HepG2 (cell line): ENCODE measurements around the gene LRP1B. TPM values are rescaled to one million over a fixed set of nuclear protein-coding genes. Genes with fewer than 3 reads are reported as not detected.
A peak's percentile ranks its signal among the peaks of the same experiment; 100 is the strongest.

Experiments
- ATAC-seq: fragments of 200-7000 bp; cut with Tn5 transposase; 3 replicates; pipeline ENCODE4 v1.9.1; 2020; ENCODE audit warnings: mild to moderate bottlenecking, moderate library complexity
- BruUV-seq: library from RNA; stranded (reverse); fragments of 400-500 nt; replicated peaks from 2 replicates; lab custom pipeline; 2021; lab: Mats Ljungman, UMichigan
- CTCF ChIA-PET: fragments of 300-600 bp; formaldehyde crosslinking; extraction: SDS; loops from one replicate; lab custom pipeline; 2021; ENCODE audit warnings: low total read pairs, inconsistent platforms, low intra/inter-chr PET ratio; lab: Yijun Ruan, JAX
- POLR2A ChIA-PET: fragments of 350-600 bp; sonication (Branson Sonifier 250); formaldehyde crosslinking; loops from one replicate; lab custom pipeline; 2020; ENCODE audit warnings: antibody characterized with exemption, inconsistent platforms; lab: Yijun Ruan, JAX
- DNase-seq: peaks from one replicate; pipeline ENCODE4 v3.0.0-alpha.2; 2015; ENCODE audit warnings: low spot score
- FAIRE-seq: peaks from 3 replicates; lab custom pipeline; 2011; peaks lifted over from hg19 to GRCh38; lab: Jason Lieb, UNC
- H2AFZ ChIP-seq: one replicate; pipeline ENCODE4 v1.6.1; 2011; ENCODE audit warnings: low read length, inconsistent platforms
- H3K27ac ChIP-seq: fragments of 300-600 bp; 3 replicates; pipeline ENCODE4 v1.8.0; 2011; ENCODE audit warnings: mixed run types, mild to moderate bottlenecking, mixed read lengths, low read length, inconsistent platforms; ENCODE audit not compliant: insufficient read depth; ENCODE audit errors: extremely low read length
- H3K27me3 ChIP-seq, 2 experiments: fragments of 200-600 bp in 1 of 2; 2 replicates in 1 of 2; 3 replicates in 1 of 2; pipeline versions ENCODE4 v1.6.0 to v1.8.0; 2011; ENCODE audit warnings: low read length in 2 of 2, mild to moderate bottlenecking in 2 of 2, moderate library complexity in 2 of 2, inconsistent platforms in 1 of 2; ENCODE audit not compliant: insufficient read depth in 2 of 2, control insufficient read depth in 1 of 2
- H3K36me3 ChIP-seq, 2 experiments: fragments of 200-600 bp in 1 of 2; replicated peaks in 1 of 2; 2 replicates in 1 of 2; 3 replicates in 1 of 2; pipeline versions ENCODE4 v1.5.1 to v1.8.0; 2011; ENCODE audit warnings: low read length in 2 of 2, inconsistent platforms in 1 of 2; ENCODE audit not compliant: insufficient read depth in 2 of 2, control insufficient read depth in 1 of 2
- H3K4me1 ChIP-seq: 2 replicates; pipeline ENCODE4 v1.5.1; 2012; ENCODE audit warnings: low read length, inconsistent platforms; ENCODE audit not compliant: insufficient read depth
- H3K4me2 ChIP-seq: 2 replicates; pipeline ENCODE4 v1.6.0; 2011; ENCODE audit warnings: low read depth, low read length, inconsistent platforms
- H3K4me3 ChIP-seq, 3 experiments: fragments of 200-600 bp in 1 of 3; sonication (generic), shearing (Covaris generic) in 1 of 3; replicated peaks in 1 of 3; 2 replicates each; pipeline ENCODE4 v1.5.1; 2011 to 2016; ENCODE audit warnings: low read length in 3 of 3, inconsistent platforms in 2 of 3, low read depth in 2 of 3, mild to moderate bottlenecking in 2 of 3, control low read depth in 1 of 3, mixed read lengths in 1 of 3; ENCODE audit not compliant: insufficient read depth in 1 of 3
- H3K79me2 ChIP-seq: one replicate; pipeline ENCODE4 v1.6.1; 2011; ENCODE audit warnings: low read length, inconsistent platforms; ENCODE audit not compliant: insufficient read depth
- H3K9ac ChIP-seq: 2 replicates; pipeline ENCODE4 v1.6.0; 2011; ENCODE audit warnings: mild to moderate bottlenecking, low read depth, low read length, inconsistent platforms; ENCODE audit not compliant: insufficient read depth
- H3K9me3 ChIP-seq: 2 replicates; pipeline ENCODE4 v1.5.1; 2012; ENCODE audit warnings: mild to moderate bottlenecking, low read length
- H4K20me1 ChIP-seq: 2 replicates; pipeline ENCODE4 v1.6.0; 2011; ENCODE audit warnings: inconsistent platforms, mild to moderate bottlenecking, low read length, moderate library complexity; ENCODE audit not compliant: insufficient read depth
- EZH2 ChIP-seq: conservative IDR thresholded peaks from 2 replicates; pipeline ENCODE4 v1.6.1; 2012; ENCODE audit warnings: mild to moderate bottlenecking, low read depth, low read length, moderate library complexity
- MAFF ChIP-seq: IDR thresholded peaks from 2 replicates; pipeline ENCODE4 v1.6.1; 2011; ENCODE audit warnings: low read depth, low read length, improper control_type of control experiment
- MAFK ChIP-seq, 2 experiments: IDR thresholded peaks in 1 of 2; conservative IDR thresholded peaks in 1 of 2; 2 replicates each; pipeline ENCODE4 v1.6.1; 2011; ENCODE audit warnings: improper control_type of control experiment in 2 of 2, low read length in 2 of 2
- NRL ChIP-seq: sonication (generic); formaldehyde crosslinking; IDR thresholded peaks from 2 replicates; pipeline ENCODE4 v1.5.0; 2020; ENCODE audit warnings: missing genetic modification reagents, mild to moderate bottlenecking, moderate library complexity, borderline replicate concordance
- RFX3 ChIP-seq: IDR thresholded peaks from 2 replicates; pipeline ENCODE4 v1.6.1; 2016; ENCODE audit warnings: missing biosample characterization, missing genetic modification reagents
- ZBTB8A ChIP-seq: sonication (generic); formaldehyde crosslinking; IDR thresholded peaks from 2 replicates; pipeline ENCODE4 v1.4.0; 2020; ENCODE audit warnings: mild to moderate bottlenecking, low read depth, missing genetic modification reagents, borderline replicate concordance
- ZNF556 ChIP-seq: sonication (generic); formaldehyde crosslinking; IDR thresholded peaks from 2 replicates; pipeline ENCODE4 v1.4.0; 2020; ENCODE audit warnings: mild to moderate bottlenecking, missing genetic modification reagents, borderline replicate concordance
- WGBS: methylation state at CpG from one replicate; pipeline ENCODE4 v1.1.6; 2017; ENCODE audit warnings: low lambda C conversion rate; 5-methylcytosine and 5-hydroxymethylcytosine counted together
- in situ Hi-C: cut with HindIII; loops from 2 replicates; pipeline ENCODE4 v1.10.0; 2017; ENCODE audit warnings: low pct_unique_long_range_greater_than_20kb; ENCODE audit not compliant: extremely low pct_ligation_motif_present
- intact Hi-C: fragments of 100-400 bp; cut with micrococcal nuclease; formaldehyde crosslinking; loops from one replicate; pipeline ENCODE4 v1.10.0; 2022; ENCODE audit not compliant: unreplicated experiment
- polyA plus RNA-seq, 8 experiments: library from polyadenylated mRNA; depleted of rRNA in 3 of 8; stranded (reverse) in 7 of 8; unstranded in 1 of 8; fragments of >200 nt; fragmentation: Illumina TruSeq in 4 of 8; extraction: Trizol in 4 of 8; gene quantifications; 2 replicates each; pipeline versions ENCODE4 v1.2.1 to v1.2.3, GENCODE V29; 2011 to 2016; ENCODE audit warnings: low read depth in 4 of 8, missing spikeins in 1 of 8, mixed read lengths in 1 of 8; ENCODE audit not compliant: insufficient read depth in 1 of 8
- total RNA-seq, 5 experiments: library from RNA; depleted of rRNA; stranded (reverse); fragments of >200 nt; fragmentation: Illumina TruSeq; extraction: Trizol; gene quantifications; 2 replicates each; pipeline ENCODE4 v1.2.3, GENCODE V29; 2016; ENCODE audit warnings: low read depth in 1 of 5
- TF ChIP-seq, protein P1 (sequence below): sonication (generic); formaldehyde crosslinking; IDR thresholded peaks from 2 replicates; pipeline ENCODE4 v1.4.0; 2020; ENCODE audit warnings: missing genetic modification reagents

LRP1B gene
- total and polyA plus RNA-seq, 2 of the 13 experiments (the other 11 are each of a cell fraction or from before 2014, with no cell fraction given) = 0.04 TPM; not detected in 1

DNA sequence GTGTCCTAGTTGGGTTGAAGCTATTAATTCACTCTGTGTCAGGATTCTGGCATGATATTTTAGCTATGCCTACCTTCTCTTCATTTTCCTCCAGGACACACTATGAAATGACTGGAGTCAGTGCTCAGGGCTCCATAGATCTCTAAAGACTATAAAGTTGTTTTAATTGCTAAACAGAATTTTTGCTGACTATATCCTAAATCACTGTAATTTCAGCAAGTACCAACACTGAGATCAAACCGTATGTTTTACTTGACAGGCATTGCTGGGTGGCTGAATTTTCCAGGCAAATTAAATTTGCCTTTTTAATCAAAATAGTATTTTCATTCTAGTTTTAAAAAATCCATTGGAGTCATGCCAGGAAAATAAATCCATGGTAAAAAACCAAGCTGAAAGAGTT lies 138.1 kb downstream of the LRP1B start:
- Histone ChIP-seq H3K4me3 (no peak overlapping the region), H3K79me2 (no peaks in the 10 kb centered on the region), H3K27ac (no peak overlapping the region), H3K27me3 (no peaks in the 10 kb centered on the region; a peak in 1 of 5 replicates), H3K9me3 (no peaks in the 10 kb centered on the region), H3K36me3 (no peaks in the 10 kb centered on the region), H4K20me1 (no peaks in the 10 kb centered on the region), H3K4me2 (no peak overlapping the region), H3K4me1 (no peaks in the 10 kb centered on the region), H3K9ac (no peak overlapping the region), H2AFZ (no peak overlapping the region)
- CTCF ChIA-PET = no interaction called here
- no TSS peak for BruUV-seq
- DNase-seq (no peak), ATAC-seq (no peak), FAIRE-seq (no peak)
- intact Hi-C loops = no loop called here
- in situ Hi-C loops = no loop called here
- WGBS = 7% methylated on average over 1 of the region's 1 CpG
- POLR2A ChIA-PET = no interaction called here
- TF ChIP-seq ZBTB8A (CRISPR knock-in tag) (no peak), RFX3 (CRISPR knock-in tag) (no peak), MAFK (conservative IDR thresholded peaks at IDR 0.05 in 1 of 2, IDR thresholded peaks at IDR 0.05 in 1 of 2; ENCODE audit: low read length in 2 of 2) (peak; percentile 52 to 55; a peak in 3 of 4 replicates), NRL (no peak), MAFF (0 out of 2 replicates have a peak, but pooled peaks have one; percentile 44), ZNF556 (CRISPR knock-in tag) (no peak), EZH2 (no peak)

DNA sequence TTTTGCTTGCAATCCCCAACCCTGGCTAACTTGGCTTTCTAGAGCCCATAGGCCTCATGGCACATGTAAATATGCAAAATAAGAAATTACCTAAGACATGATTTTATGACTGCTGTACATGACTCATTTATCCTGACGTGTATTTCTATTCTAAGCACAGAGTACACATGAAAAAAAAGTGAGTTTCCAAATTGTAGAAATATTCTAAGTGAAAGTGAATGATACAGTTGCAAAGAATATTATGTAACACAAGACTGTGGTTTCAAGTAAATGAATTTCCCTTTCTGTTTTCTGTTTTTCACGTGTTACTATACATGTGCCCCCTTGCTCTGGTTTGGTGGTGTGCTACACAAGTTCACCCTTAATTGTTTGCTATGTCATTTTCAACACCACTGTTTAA lies 162.4 kb downstream of the LRP1B start:
- no peak overlapping the region for H3K4me3 ChIP-seq
- H2AFZ ChIP-seq = no peak overlapping the region
- H3K36me3 ChIP-seq = no peaks in the 10 kb centered on the region
- no peak overlapping the region for H3K27ac ChIP-seq
- intact Hi-C loops = no loop called here
- no peaks in the 10 kb centered on the region for H3K27me3 ChIP-seq
- DNase-seq (no peak), ATAC-seq (no peak), FAIRE-seq (no peak)
- in situ Hi-C loops = no loop called here
- no peaks in the 10 kb centered on the region for H3K4me1 ChIP-seq
- CTCF ChIA-PET = no interaction called here
- H3K9ac ChIP-seq = no peak overlapping the region
- no peak overlapping the region for H3K4me2 ChIP-seq
- no TSS peak for BruUV-seq
- H3K9me3 ChIP-seq = no peaks in the 10 kb centered on the region
- 5% methylated on average over 2 of the region's 2 CpGs for WGBS
- no peaks in the 10 kb centered on the region for H3K79me2 ChIP-seq
- no peaks in the 10 kb centered on the region for H4K20me1 ChIP-seq
- POLR2A ChIA-PET = no interaction called here
- TF ChIP-seq, protein P1, sequence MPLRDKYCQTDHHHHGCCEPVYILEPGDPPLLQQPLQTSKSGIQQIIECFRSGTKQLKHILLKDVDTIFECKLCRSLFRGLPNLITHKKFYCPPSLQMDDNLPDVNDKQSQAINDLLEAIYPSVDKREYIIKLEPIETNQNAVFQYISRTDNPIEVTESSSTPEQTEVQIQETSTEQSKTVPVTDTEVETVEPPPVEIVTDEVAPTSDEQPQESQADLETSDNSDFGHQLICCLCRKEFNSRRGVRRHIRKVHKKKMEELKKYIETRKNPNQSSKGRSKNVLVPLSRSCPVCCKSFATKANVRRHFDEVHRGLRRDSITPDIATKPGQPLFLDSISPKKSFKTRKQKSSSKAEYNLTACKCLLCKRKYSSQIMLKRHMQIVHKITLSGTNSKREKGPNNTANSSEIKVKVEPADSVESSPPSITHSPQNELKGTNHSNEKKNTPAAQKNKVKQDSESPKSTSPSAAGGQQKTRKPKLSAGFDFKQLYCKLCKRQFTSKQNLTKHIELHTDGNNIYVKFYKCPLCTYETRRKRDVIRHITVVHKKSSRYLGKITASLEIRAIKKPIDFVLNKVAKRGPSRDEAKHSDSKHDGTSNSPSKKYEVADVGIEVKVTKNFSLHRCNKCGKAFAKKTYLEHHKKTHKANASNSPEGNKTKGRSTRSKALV = no peak
